K562 (cell line): ENCODE data around the gene SLC35G6. TPM values are rescaled to one million over a fixed set of nuclear protein-coding genes. Genes with fewer than 3 reads are reported as not detected.

Experiments used
- ADNP ChIP-seq: fragments of 200-800 bp; sonication (Bioruptor generic); IDR thresholded peaks from 2 replicates; pipeline ENCODE4 v1.6.1; 2016; ENCODE audit warnings: missing genetic modification characterization, missing compliant biosample characterization
- ARID2 ChIP-seq: fragments of 450-650 bp; IDR thresholded peaks from 2 replicates; pipeline ENCODE4 v1.6.1; 2017; ENCODE audit warnings: antibody characterized with exemption, mild to moderate bottlenecking
- ARNT ChIP-seq, 2 experiments: fragments of 450-650 bp; IDR thresholded peaks; 2 replicates each; pipeline ENCODE4 v1.6.1; 2016; ENCODE audit warnings: mild to moderate bottlenecking in 1 of 2
- CEBPG ChIP-seq, 3 experiments: fragments of 200-800 bp in 1 of 3; sonication (Bioruptor generic) in 1 of 3; sonication (generic) in 1 of 3; formaldehyde crosslinking in 1 of 3; IDR thresholded peaks in 2 of 3; conservative IDR thresholded peaks in 1 of 3; 2 replicates each; pipeline versions ENCODE4 v1.6.1 to v1.8.0; 2016 to 2022; ENCODE audit warnings: missing compliant biosample characterization in 2 of 3, missing genetic modification characterization in 2 of 3, mild to moderate bottlenecking in 1 of 3, missing genetic modification reagents in 1 of 3
- CHAMP1 ChIP-seq: fragments of 450-650 bp; IDR thresholded peaks from 2 replicates; pipeline ENCODE4 v1.6.1; 2016; ENCODE audit warnings: mild to moderate bottlenecking
- FIP1L1 ChIP-seq: fragments of 200-400 bp; formaldehyde crosslinking; IDR thresholded peaks from 2 replicates; pipeline ENCODE4 v1.6.1; 2018; ENCODE audit warnings: mild to moderate bottlenecking, low read depth, low read length; ENCODE audit not compliant: poor library complexity, severe bottlenecking
- HNRNPH1 ChIP-seq: fragments of 200-400 bp; formaldehyde crosslinking; optimal IDR thresholded peaks from 2 replicates; pipeline ENCODE3; 2017; ENCODE audit warnings: low read depth, mild to moderate bottlenecking, low read length, moderate library complexity
- NCOA2 ChIP-seq, 2 experiments: fragments of 450-650 bp; IDR thresholded peaks; 2 replicates each; pipeline ENCODE4 v1.6.1; 2018; ENCODE audit warnings: mild to moderate bottlenecking in 2 of 2, moderate library complexity in 1 of 2; ENCODE audit not compliant: partially characterized antibody in 2 of 2
- SMARCB1 ChIP-seq: IDR thresholded peaks from 2 replicates; pipeline ENCODE4 v1.6.1; 2011; ENCODE audit warnings: improper control_type of control experiment, low read depth; ENCODE audit not compliant: insufficient read length
- STAT5B ChIP-seq: fragments of 250-450 bp; sonication (Bioruptor Pico); IDR thresholded peaks from 2 replicates; pipeline ENCODE4 v1.8.0; 2021; ENCODE audit warnings: mild to moderate bottlenecking, inconsistent platforms
- TCF7 ChIP-seq: sonication (generic); IDR thresholded peaks from 2 replicates; pipeline ENCODE4 v1.6.1; 2016; ENCODE audit warnings: antibody characterized with exemption, borderline replicate concordance
- TGIF2 ChIP-seq: sonication (generic); formaldehyde crosslinking; IDR thresholded peaks from 2 replicates; pipeline ENCODE4 v1.8.1; 2022; ENCODE audit warnings: mild to moderate bottlenecking, missing genetic modification reagents, moderate library complexity
- ZBTB43 ChIP-seq: sonication (generic); formaldehyde crosslinking; IDR thresholded peaks from 2 replicates; pipeline ENCODE4 v1.8.0; 2023; ENCODE audit warnings: mild to moderate bottlenecking, missing genetic modification reagents
- polyA plus RNA-seq, 8 experiments: library from polyadenylated mRNA; depleted of rRNA in 4 of 8; stranded (reverse) in 5 of 8; unstranded in 3 of 8; fragments of >200 nt; fragmentation: Nextera tagmentation in 2 of 8; fragmentation: Illumina TruSeq in 1 of 8; extraction: Ambion mirVana in 2 of 8; extraction: Trizol in 1 of 8; gene quantifications; 2 replicates each; pipeline versions ENCODE4 v1.2.1 to v1.2.3, GENCODE V29; 2011 to 2014; ENCODE audit warnings: inconsistent platforms in 1 of 8, missing spikeins in 1 of 8
- total RNA-seq, 7 experiments: library from RNA; depleted of rRNA in 6 of 7; stranded (reverse); fragments of >200 nt in 6 of 7; fragmentation: Illumina TruSeq in 2 of 7; extraction: Trizol in 2 of 7; gene quantifications; 2 replicates each; pipeline versions ENCODE4 v1.2.1 to v1.2.3, GENCODE V29; 2011 to 2021; ENCODE audit warnings: low replicate concordance in 1 of 7
- TF ChIP-seq, protein P1 (sequence below): sonication (generic); formaldehyde crosslinking; IDR thresholded peaks from 2 replicates; pipeline ENCODE4 v1.8.1; 2023; ENCODE audit warnings: missing genetic modification reagents, mild to moderate bottlenecking, borderline replicate concordance
- TF ChIP-seq, protein P2 (sequence below): IDR thresholded peaks from 2 replicates; pipeline ENCODE4 v1.6.1; 2011; ENCODE audit warnings: borderline replicate concordance, low read depth, mild to moderate bottlenecking, moderate library complexity, low read length; ENCODE audit not compliant: insufficient read depth, poor library complexity, severe bottlenecking

Gene SLC35G6
- total and polyA plus RNA-seq, 9 of the 15 experiments (the other 6 are each of a cell fraction or from before 2014, with no cell fraction given), result not detected

DNA sequence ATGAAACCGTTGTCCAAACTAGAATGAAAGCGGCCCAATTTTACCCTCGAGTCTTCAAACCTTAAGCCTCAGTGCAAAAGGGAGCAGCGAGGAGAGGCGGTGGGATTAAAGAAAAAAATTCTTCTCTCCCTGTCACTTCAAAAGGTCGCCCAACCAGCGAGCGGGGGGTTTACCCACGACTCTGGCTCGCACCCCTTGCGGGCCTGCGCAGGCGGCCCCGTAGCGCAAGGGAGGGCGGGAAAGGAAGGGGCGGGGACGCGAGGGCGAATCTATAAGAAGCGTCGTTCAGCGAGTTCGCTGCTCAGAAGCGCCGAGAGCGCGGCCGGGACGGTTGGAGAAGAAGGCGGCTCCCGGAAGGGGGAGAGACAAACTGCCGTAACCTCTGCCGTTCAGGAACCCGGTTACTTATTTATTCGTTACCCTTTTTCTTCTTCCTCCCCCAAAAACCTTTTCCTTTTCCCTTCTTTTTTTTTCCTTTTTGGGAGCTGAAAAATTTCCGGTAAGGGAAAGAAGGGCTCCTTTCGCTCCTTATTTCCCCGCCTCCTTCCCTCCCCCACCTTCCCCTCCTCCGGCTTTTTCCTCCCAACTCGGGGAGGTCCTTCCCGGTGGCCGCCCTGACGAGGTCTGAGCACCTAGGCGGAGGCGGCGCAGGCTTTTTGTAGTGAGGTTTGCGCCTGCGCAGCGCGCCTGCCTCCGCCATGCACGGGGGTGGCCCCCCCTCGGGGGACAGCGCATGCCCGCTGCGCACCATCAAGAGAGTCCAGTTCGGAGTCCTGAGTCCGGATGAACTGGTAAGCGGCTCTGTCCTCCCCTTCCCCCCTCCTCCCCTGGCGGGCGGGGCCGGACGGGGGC, 3.0 kb downstream of the SLC35G6 start, which contains the start of gene POLR2A (continued):
- TF ChIP-seq, protein P1, sequence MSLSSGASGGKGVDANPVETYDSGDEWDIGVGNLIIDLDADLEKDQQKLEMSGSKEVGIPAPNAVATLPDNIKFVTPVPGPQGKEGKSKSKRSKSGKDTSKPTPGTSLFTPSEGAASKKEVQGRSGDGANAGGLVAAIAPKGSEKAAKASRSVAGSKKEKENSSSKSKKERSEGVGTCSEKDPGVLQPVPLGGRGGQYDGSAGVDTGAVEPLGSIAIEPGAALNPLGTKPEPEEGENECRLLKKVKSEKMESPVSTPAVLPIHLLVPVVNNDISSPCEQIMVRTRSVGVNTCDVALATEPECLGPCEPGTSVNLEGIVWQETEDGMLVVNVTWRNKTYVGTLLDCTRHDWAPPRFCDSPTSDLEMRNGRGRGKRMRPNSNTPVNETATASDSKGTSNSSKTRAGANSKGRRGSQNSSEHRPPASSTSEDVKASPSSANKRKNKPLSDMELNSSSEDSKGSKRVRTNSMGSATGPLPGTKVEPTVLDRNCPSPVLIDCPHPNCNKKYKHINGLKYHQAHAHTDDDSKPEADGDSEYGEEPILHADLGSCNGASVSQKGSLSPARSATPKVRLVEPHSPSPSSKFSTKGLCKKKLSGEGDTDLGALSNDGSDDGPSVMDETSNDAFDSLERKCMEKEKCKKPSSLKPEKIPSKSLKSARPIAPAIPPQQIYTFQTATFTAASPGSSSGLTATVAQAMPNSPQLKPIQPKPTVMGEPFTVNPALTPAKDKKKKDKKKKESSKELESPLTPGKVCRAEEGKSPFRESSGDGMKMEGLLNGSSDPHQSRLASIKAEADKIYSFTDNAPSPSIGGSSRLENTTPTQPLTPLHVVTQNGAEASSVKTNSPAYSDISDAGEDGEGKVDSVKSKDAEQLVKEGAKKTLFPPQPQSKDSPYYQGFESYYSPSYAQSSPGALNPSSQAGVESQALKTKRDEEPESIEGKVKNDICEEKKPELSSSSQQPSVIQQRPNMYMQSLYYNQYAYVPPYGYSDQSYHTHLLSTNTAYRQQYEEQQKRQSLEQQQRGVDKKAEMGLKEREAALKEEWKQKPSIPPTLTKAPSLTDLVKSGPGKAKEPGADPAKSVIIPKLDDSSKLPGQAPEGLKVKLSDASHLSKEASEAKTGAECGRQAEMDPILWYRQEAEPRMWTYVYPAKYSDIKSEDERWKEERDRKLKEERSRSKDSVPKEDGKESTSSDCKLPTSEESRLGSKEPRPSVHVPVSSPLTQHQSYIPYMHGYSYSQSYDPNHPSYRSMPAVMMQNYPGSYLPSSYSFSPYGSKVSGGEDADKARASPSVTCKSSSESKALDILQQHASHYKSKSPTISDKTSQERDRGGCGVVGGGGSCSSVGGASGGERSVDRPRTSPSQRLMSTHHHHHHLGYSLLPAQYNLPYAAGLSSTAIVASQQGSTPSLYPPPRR (CRISPR knock-in tag), result peak; percentile 11; the same call in 1 of the 2 replicates
- TF ChIP-seq CEBPG (CRISPR knock-in tag; IDR thresholded peaks at IDR 0.05) (no peak), CEBPG (tag; conservative IDR thresholded peaks at IDR 0.05 in 1 of 2, IDR thresholded peaks at IDR 0.05 in 1 of 2) (no peak), HNRNPH1 (no peak), SMARCB1 (no peak), TCF7 (no peak), ARID2 (no peak), ADNP (tag) (no peak), NCOA2 (IDR thresholded peaks at IDR 0.05; ENCODE audit: partially characterized antibody in 2 of 2) (no peak), FIP1L1 (peak; percentile 41), TGIF2 (no peak), STAT5B (no peak), CHAMP1 (no peak), ARNT (IDR thresholded peaks at IDR 0.05) (peak; percentile 18 to 74; a peak in 3 of 4 replicates), ZBTB43 (no peak)
- TF ChIP-seq, protein P2, sequence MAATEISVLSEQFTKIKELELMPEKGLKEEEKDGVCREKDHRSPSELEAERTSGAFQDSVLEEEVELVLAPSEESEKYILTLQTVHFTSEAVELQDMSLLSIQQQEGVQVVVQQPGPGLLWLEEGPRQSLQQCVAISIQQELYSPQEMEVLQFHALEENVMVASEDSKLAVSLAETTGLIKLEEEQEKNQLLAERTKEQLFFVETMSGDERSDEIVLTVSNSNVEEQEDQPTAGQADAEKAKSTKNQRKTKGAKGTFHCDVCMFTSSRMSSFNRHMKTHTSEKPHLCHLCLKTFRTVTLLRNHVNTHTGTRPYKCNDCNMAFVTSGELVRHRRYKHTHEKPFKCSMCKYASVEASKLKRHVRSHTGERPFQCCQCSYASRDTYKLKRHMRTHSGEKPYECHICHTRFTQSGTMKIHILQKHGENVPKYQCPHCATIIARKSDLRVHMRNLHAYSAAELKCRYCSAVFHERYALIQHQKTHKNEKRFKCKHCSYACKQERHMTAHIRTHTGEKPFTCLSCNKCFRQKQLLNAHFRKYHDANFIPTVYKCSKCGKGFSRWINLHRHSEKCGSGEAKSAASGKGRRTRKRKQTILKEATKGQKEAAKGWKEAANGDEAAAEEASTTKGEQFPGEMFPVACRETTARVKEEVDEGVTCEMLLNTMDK, result no peak
